CD14-positive monocyte (primary cell): Measurements from ENCODE around the gene ANKRD31. TPM values are rescaled to one million over a fixed set of nuclear protein-coding genes. Genes with fewer than 3 reads are reported as not detected.

ENCODE experiments used
- DNase-seq, 3 donors: peaks; one replicate each; pipeline ENCODE4 v3.0.0-alpha.2; 2011 to 2022
- H2AFZ ChIP-seq: 2 replicates; pipeline ENCODE4 v1.6.0; 2012; ENCODE audit warnings: mild to moderate bottlenecking, low read depth, low read length, inconsistent platforms; ENCODE audit not compliant: insufficient read depth, poor library complexity, severe bottlenecking
- H3K27ac ChIP-seq, 2 donors: 1 replicate in 1 of 2; 2 replicates in 1 of 2; pipeline ENCODE4 v1.5.1; 2012 to 2013; ENCODE audit warnings: low read length in 2 of 2, control low read depth in 1 of 2, inconsistent platforms in 1 of 2, low read depth in 1 of 2, mild to moderate bottlenecking in 1 of 2
- H3K27me3 ChIP-seq, 2 donors: one replicate each; pipeline versions ENCODE4 v1.6.0 to v1.6.1; 2011 to 2013; ENCODE audit warnings: low read length in 2 of 2; ENCODE audit not compliant: control insufficient read depth in 2 of 2, insufficient read depth in 2 of 2
- H3K36me3 ChIP-seq, 2 donors: replicated peaks in 1 of 2; 1 replicate in 1 of 2; 2 replicates in 1 of 2; pipeline versions ENCODE4 v1.5.1 to v1.6.1; 2012 to 2013; ENCODE audit warnings: low read length in 2 of 2, control low read depth in 1 of 2, inconsistent platforms in 1 of 2, mild to moderate bottlenecking in 1 of 2; ENCODE audit not compliant: insufficient read depth in 2 of 2, control insufficient read depth in 1 of 2
- H3K4me1 ChIP-seq, 2 donors: 1 replicate in 1 of 2; 2 replicates in 1 of 2; pipeline versions ENCODE4 v1.5.1 to v1.6.1; 2012 to 2013; ENCODE audit warnings: low read length in 2 of 2, control low read depth in 1 of 2, inconsistent platforms in 1 of 2, mild to moderate bottlenecking in 1 of 2, moderate library complexity in 1 of 2; ENCODE audit not compliant: insufficient read depth in 2 of 2, control insufficient read depth in 1 of 2
- H3K4me2 ChIP-seq: replicated peaks from 2 replicates; pipeline ENCODE3; 2012; ENCODE audit warnings: low read length, moderate library complexity, mild to moderate bottlenecking; ENCODE audit not compliant: poor library complexity, severe bottlenecking; ENCODE audit errors: extremely low read depth
- H3K4me3 ChIP-seq, 3 experiments: fragments of 200-600 bp in 1 of 3; sonication (generic) in 1 of 3; replicated peaks in 1 of 3; 1 replicate in 2 of 3; 2 replicates in 1 of 3; pipeline ENCODE4 v1.5.1; 2011 to 2013; ENCODE audit warnings: low read length in 3 of 3, mild to moderate bottlenecking in 3 of 3, control low read depth in 2 of 3, low read depth in 2 of 3, inconsistent platforms in 1 of 3, moderate library complexity in 1 of 3
- H3K79me2 ChIP-seq: 2 replicates; pipeline ENCODE4 v1.6.0; 2012; ENCODE audit warnings: mild to moderate bottlenecking, control low read depth, inconsistent platforms, low read length, moderate library complexity; ENCODE audit not compliant: insufficient read depth
- H3K9ac ChIP-seq: 2 replicates; pipeline ENCODE4 v1.6.0; 2017; ENCODE audit warnings: low read length, mild to moderate bottlenecking; ENCODE audit not compliant: insufficient read depth, poor library complexity, severe bottlenecking
- H3K9me3 ChIP-seq, 2 donors: replicated peaks in 1 of 2; 1 replicate in 1 of 2; 2 replicates in 1 of 2; pipeline versions ENCODE4 v1.5.1 to v1.6.1; 2012 to 2013; ENCODE audit warnings: low read length in 2 of 2, control low read depth in 1 of 2; ENCODE audit not compliant: control insufficient read depth in 1 of 2, insufficient read depth in 1 of 2
- H4K20me1 ChIP-seq: 2 replicates; pipeline ENCODE4 v1.6.0; 2012; ENCODE audit warnings: mild to moderate bottlenecking, low read length, control low read depth, moderate library complexity; ENCODE audit not compliant: insufficient read depth
- H3K27ac Mint-ChIP-seq, 7 donors: one replicate each; pipeline ENCODE4 v1.8.0; 2020; ENCODE audit warnings: mild to moderate bottlenecking in 7 of 7, mixed read lengths in 7 of 7, moderate library complexity in 6 of 7, inconsistent platforms in 2 of 7
- H3K27me3 Mint-ChIP-seq, 3 donors: one replicate each; pipeline ENCODE4 v1.8.0; 2021 to 2022; ENCODE audit warnings: low read depth in 3 of 3, mild to moderate bottlenecking in 3 of 3, mixed read lengths in 3 of 3, moderate library complexity in 3 of 3, inconsistent platforms in 1 of 3
- H3K36me3 Mint-ChIP-seq, 2 donors: one replicate each; pipeline ENCODE4 v1.8.0; 2020; ENCODE audit warnings: mixed read lengths in 2 of 2, inconsistent platforms in 1 of 2, mild to moderate bottlenecking in 1 of 2
- H3K4me1 Mint-ChIP-seq: one replicate; pipeline ENCODE4 v1.8.0; 2020; ENCODE audit warnings: mild to moderate bottlenecking, mixed read lengths
- H3K4me3 Mint-ChIP-seq, 2 donors: one replicate each; pipeline ENCODE4 v1.8.0; 2020; ENCODE audit warnings: mild to moderate bottlenecking in 2 of 2, mixed read lengths in 2 of 2, moderate library complexity in 1 of 2
- H3K9me3 Mint-ChIP-seq, 7 donors: one replicate each; pipeline ENCODE4 v1.8.0; 2020 to 2022; ENCODE audit warnings: mixed read lengths in 7 of 7, mild to moderate bottlenecking in 6 of 7, moderate library complexity in 6 of 7, inconsistent platforms in 2 of 7
- CTCF ChIP-seq: fragments of 200-600 bp; IDR thresholded peaks from one replicate; pipeline ENCODE4 v1.8.0; 2022; ENCODE audit warnings: antibody characterized with exemption, mild to moderate bottlenecking
- WGBS: methylation state at CpG from one replicate; pipeline ENCODE4 v1.1.5; 2013; ENCODE audit warnings: missing lambda C conversion rate; ENCODE audit not compliant: insufficient coverage; 5-methylcytosine and 5-hydroxymethylcytosine counted together
- intact Hi-C, 2 donors: fragments of 100-400 bp; cut with micrococcal nuclease; formaldehyde crosslinking; loops; one replicate each; pipeline versions ENCODE4 v1.15.0 to v1.15.1; 2023
- polyA plus RNA-seq, 3 donors: library from polyadenylated mRNA; depleted of rRNA in 1 of 3; unstranded in 2 of 3; stranded (reverse) in 1 of 3; fragments of 300-500 nt in 2 of 3; fragments of >200 nt in 1 of 3; fragmentation: Illumina TruSeq in 2 of 3; gene quantifications; 1 replicate in 2 of 3; 2 replicates in 1 of 3; pipeline ENCODE4 v1.2.3, GENCODE V29; 2012 to 2021

Gene ANKRD31
- polyA plus RNA-seq, 3 donors: 0.05 TPM; not detected in 2

GRCh38 chr5:75048457-75048953 is 188.2 kb downstream of the ANKRD31 start:
- intact Hi-C loops: no loop called here
- Mint-ChIP-seq H3K36me3 (peaks cover 7 to 10% of the 10 kb centered on the region in 2 donors), H3K27me3 (peaks cover 26 to 36% (median 26%) of the 10 kb centered on the region in 3 donors), H3K4me3 (no peak overlapping the region), H3K9me3 (peaks cover 0 to 8% (median 0%) of the 10 kb centered on the region in 7 donors), H3K27ac (no peak overlapping the region), H3K4me1 (peaks cover 17% of the 10 kb centered on the region)
- TF ChIP-seq CTCF: no peak
- H2AFZ ChIP-seq: no peak overlapping the region
- no peak overlapping the region for H3K4me3 ChIP-seq
- H3K27me3 ChIP-seq: peaks cover 16 to 26% of the 10 kb centered on the region in 2 donors
- 88% methylated on average over 3 of the region's 7 CpGs for WGBS
- H3K4me2 ChIP-seq: no peak overlapping the region
- H3K36me3 ChIP-seq: no peaks in the 10 kb centered on the region
- H4K20me1 ChIP-seq: no peaks in the 10 kb centered on the region
- H3K79me2 ChIP-seq: no peaks in the 10 kb centered on the region
- H3K9me3 ChIP-seq: no peaks in the 10 kb centered on the region
- no peak for DNase-seq
- H3K4me1 ChIP-seq: peaks cover 6 to 12% of the 10 kb centered on the region in 2 donors
- H3K9ac ChIP-seq: no peak overlapping the region
- H3K27ac ChIP-seq: no peak overlapping the region

GRCh38 chr5:75047356-75047755 is 189.3 kb downstream of the ANKRD31 start:
- Histone ChIP-seq H3K4me2 (no peak overlapping the region), H3K4me1 (peaks cover 4 to 8% of the 10 kb centered on the region in 2 donors), H3K79me2 (no peaks in the 10 kb centered on the region), H3K9me3 (no peaks in the 10 kb centered on the region), H3K9ac (no peak overlapping the region), H3K27me3 (peaks cover 16 to 23% of the 10 kb centered on the region in 2 donors), H2AFZ (no peak overlapping the region), H3K36me3 (no peaks in the 10 kb centered on the region), H3K4me3 (no peak overlapping the region), H3K27ac (no peak overlapping the region), H4K20me1 (no peaks in the 10 kb centered on the region)
- DNase-seq: no peak
- Mint-ChIP-seq H3K27ac (no peak overlapping the region), H3K4me1 (peaks cover 16% of the 10 kb centered on the region), H3K4me3 (no peak overlapping the region), H3K36me3 (peaks cover 7 to 9% of the 10 kb centered on the region in 2 donors), H3K9me3 (peaks cover 0 to 8% (median 1%) of the 10 kb centered on the region in 7 donors), H3K27me3 (peaks cover 24 to 26% (median 25%) of the 10 kb centered on the region in 3 donors)
- no peak for TF ChIP-seq CTCF
- intact Hi-C loops: no loop called here
